MG63 (cell line): ENCODE results near the gene TMCC3. TPM values are rescaled to one million over a fixed set of nuclear protein-coding genes. Genes with fewer than 3 reads are reported as not detected.
"Not testable (repeated sequence)": the region's sequence is repeated elsewhere in the genome, so short reads cannot be mapped to it uniquely, and the experiment has no call there.

Source experiments
- DNase-seq: peaks from one replicate; pipeline ENCODE4 v3.0.0-alpha.2; 2020
- H3K27me3 ChIP-seq: fragments of 250-450 bp; sonication (Bioruptor Pico); 2 replicates; pipeline ENCODE4 v1.5.1; 2020; ENCODE audit warnings: mild to moderate bottlenecking, moderate library complexity
- H3K36me3 ChIP-seq: fragments of 250-450 bp; sonication (Bioruptor Pico); 2 replicates; pipeline ENCODE4 v1.5.1; 2020; ENCODE audit warnings: mild to moderate bottlenecking, moderate library complexity
- H3K4me3 ChIP-seq: fragments of 250-450 bp; sonication (Bioruptor Pico); 2 replicates; pipeline ENCODE4 v1.5.1; 2020; ENCODE audit warnings: mild to moderate bottlenecking, moderate library complexity
- H3K9me3 ChIP-seq: fragments of 250-450 bp; sonication (Bioruptor Pico); 2 replicates; pipeline ENCODE4 v1.5.1; 2020; ENCODE audit warnings: mild to moderate bottlenecking, moderate library complexity
- total RNA-seq: library from RNA; depleted of rRNA; stranded (reverse); fragments of >200 nt; shearing (Covaris generic); gene quantifications from 2 replicates; pipeline ENCODE4 v1.2.3, GENCODE V29; 2014; ENCODE audit warnings: low replicate concordance

The TMCC3 gene
- total RNA-seq, 1 experiment from 2014 or later = not detected

DNA sequence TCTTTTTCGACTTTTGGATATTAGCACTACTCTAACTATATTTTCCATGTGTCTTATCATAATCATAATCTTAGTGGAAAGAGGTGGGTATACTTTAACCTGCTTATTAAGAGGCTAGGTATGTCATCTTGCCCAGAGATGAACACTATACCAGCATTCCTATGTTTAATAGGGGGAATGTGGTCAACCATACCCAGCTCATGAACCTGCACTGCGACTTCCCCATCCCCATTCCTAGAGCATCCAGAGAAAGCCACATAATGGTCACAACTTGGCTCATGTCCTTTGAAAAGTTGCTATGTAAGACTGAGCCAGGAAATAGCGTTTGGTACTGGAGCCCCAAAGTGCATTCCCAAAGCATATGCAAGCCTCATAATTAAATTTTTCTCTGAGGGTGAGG, 55.2 kb downstream of the TMCC3 start:
- H3K4me3 ChIP-seq = no peak overlapping the region
- DNase-seq = no peak
- no peaks in the 10 kb centered on the region for H3K27me3 ChIP-seq
- no peaks in the 10 kb centered on the region for H3K9me3 ChIP-seq
- H3K36me3 ChIP-seq = no peaks in the 10 kb centered on the region

DNA sequence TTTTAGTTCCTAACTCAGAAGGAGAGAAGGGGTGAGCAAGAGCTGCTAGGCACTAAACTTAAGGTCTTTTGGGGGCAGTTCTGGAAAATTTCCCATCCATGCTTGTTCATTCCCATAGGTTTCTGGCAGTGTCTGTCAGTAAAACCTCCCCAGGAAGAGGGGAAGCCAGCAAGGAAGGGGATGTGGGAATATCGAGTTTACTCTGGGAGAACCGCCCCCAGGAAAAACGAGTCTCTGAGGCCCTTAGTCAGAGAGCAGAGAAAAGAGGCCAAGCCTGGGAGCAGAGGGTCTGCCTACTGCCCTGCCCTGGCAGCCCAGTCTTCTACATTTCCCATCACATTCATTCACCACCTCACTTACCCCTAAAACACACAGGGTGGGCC, 55.9 kb downstream of the TMCC3 start:
- no peak for DNase-seq
- H3K27me3 ChIP-seq = no peaks in the 10 kb centered on the region
- H3K4me3 ChIP-seq = no peak overlapping the region
- no peaks in the 10 kb centered on the region for H3K9me3 ChIP-seq
- no peaks in the 10 kb centered on the region for H3K36me3 ChIP-seq

- no peaks in the 10 kb centered on the region for H3K27me3 ChIP-seq
- no peak overlapping the region for H3K4me3 ChIP-seq
- no peaks in the 10 kb centered on the region for H3K36me3 ChIP-seq
- no peaks in the 10 kb centered on the region for H3K9me3 ChIP-seq
- no peak for DNase-seq
These were observed 56.4 kb downstream of the TMCC3 start for GRCh38 chr12:94593822-94594442.

DNA sequence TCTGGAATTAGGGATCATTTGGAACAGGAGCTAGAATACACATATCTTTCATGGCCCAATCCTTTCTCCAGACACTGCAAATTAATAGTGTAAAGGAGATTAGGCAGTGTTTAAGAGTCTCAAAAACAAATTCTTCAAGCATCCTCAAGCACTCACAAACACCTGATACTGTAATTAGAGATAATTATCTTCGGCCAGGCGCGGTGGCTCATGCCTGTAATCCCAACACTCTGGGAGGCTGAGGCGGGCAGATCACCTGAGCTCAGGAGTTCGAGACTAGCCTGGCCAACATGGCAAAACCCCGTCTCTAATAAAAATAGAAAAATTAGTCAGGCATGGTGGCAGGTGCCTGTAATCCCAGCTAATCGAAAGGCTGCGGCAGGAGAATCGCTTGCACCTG, 57.6 kb downstream of the TMCC3 start:
- not testable (repeated sequence) for DNase-seq, H3K27me3 ChIP-seq, H3K9me3 ChIP-seq, H3K36me3 ChIP-seq, H3K4me3 ChIP-seq

DNA sequence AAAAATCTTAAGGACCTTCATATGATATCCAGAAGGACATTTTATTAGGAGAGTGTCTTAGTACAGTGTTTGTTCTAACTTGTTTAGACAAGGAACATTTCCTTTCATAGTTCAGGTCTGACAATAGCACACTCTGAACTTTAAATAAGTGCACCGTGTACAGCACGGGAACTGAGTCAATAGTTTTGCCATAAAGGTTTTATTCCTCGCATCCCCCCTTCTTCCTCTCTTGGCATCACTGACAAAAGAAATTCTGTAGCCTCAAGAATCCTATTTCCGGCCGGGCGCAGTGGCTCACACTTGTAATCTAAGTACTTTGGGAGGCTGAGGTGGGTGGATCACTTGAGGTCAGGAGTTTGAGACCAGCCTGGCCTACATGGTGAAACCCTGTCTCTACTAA, 58.3 kb downstream of the TMCC3 start:
- H3K9me3 ChIP-seq = no peaks in the 10 kb centered on the region
- H3K27me3 ChIP-seq = no peaks in the 10 kb centered on the region
- no peak overlapping the region for H3K4me3 ChIP-seq
- DNase-seq = no peak
- no peaks in the 10 kb centered on the region for H3K36me3 ChIP-seq

DNA sequence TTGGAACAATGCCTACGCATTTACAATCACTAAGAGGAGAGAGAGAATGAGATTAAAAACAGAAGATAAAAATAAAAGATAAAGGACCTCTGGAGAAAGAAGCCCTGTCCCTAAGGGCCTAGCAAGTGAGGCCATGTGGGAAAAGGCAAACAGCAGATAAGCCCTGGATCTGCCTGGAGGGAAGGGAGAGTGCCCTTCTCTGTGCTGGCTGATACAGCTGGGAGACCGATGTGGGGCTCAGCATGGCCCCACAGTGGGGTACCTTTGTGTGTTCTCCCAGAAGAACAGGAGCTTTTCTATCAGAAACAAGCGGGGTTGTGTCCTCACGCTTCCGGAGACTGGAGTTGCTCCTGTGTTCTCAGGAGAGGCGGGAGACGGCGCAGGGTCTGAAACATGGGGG, 59.9 kb downstream of the TMCC3 start:
- Histone ChIP-seq H3K4me3 (no peak overlapping the region), H3K9me3 (no peaks in the 10 kb centered on the region), H3K27me3 (no peaks in the 10 kb centered on the region), H3K36me3 (no peaks in the 10 kb centered on the region)
- DNase-seq = no peak

- Histone ChIP-seq H3K27me3 (no peaks in the 10 kb centered on the region), H3K9me3 (no peaks in the 10 kb centered on the region)
These were observed 60.8 kb downstream of the TMCC3 start for GRCh38 chr12:94589591-94590001.

GRCh38 chr12:94588346-94588745, 62.0 kb downstream of the TMCC3 start:
- Histone ChIP-seq H3K27me3 (no peaks in the 10 kb centered on the region), H3K36me3 (no peaks in the 10 kb centered on the region), H3K9me3 (no peaks in the 10 kb centered on the region), H3K4me3 (no peak overlapping the region)
- no peak for DNase-seq

More at GRCh38 chr12:94589591-94590001, 60.8 kb downstream of the TMCC3 start:
- H3K4me3 ChIP-seq = no peak overlapping the region
- no peak for DNase-seq
- no peaks in the 10 kb centered on the region for H3K36me3 ChIP-seq

DNA sequence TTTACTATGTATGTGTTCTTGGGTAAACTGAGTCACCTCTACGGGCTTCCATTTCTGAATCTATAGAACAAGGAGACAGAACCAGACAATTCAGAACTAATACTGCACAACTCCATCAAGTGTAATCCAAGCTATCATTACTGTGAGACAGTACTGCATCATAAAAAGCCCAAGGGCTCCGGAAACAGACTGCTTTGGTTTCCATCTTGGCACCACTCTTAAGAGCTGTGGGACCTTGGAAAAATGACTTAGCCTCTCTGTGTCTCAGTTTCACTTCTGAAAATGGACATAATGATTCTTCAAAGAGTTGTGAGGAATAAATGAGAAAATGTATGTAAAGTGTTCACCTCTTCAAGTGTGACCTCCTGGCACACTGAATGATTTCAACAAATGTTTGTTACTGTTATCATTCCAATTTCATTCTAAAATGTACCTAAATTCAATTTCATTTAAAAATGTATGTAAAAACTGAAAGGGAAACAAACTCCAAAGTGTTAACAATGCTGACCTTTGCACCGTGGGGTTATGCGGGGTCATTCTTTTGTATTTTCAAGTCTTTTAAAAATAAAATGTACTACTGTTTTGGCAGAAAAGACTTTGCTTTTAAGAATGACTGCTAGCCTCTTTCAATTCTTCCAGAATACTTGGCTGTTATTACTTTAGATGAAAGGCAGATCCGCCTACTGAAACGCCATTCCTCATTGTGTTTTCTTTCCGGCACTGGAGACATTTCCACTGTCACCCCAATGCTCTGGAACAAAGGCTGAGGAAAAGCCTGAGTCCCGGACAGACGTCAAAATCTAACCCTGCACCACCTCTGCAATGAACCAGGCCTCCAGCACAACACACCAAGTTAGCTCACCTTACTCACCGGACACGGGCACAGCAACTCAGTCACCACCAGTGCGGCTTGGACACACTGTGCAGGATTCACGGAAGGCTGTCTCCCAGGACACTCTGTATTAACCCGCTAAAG, 62.8 kb downstream of the TMCC3 start:
- DNase-seq = no peak
- no peaks in the 10 kb centered on the region for H3K9me3 ChIP-seq
- H3K36me3 ChIP-seq = no peaks in the 10 kb centered on the region
- no peak overlapping the region for H3K4me3 ChIP-seq
- H3K27me3 ChIP-seq = no peaks in the 10 kb centered on the region

GRCh38 chr12:94586589-94587259, 63.6 kb downstream of the TMCC3 start:
- no peak overlapping the region for H3K4me3 ChIP-seq
- no peaks in the 10 kb centered on the region for H3K27me3 ChIP-seq
- no peaks in the 10 kb centered on the region for H3K36me3 ChIP-seq
- no peaks in the 10 kb centered on the region for H3K9me3 ChIP-seq
- no peak for DNase-seq

- Histone ChIP-seq H3K27me3 (no peaks in the 10 kb centered on the region), H3K36me3 (no peaks in the 10 kb centered on the region), H3K9me3 (no peaks in the 10 kb centered on the region), H3K4me3 (no peak overlapping the region)
- no peak for DNase-seq
These were observed 64.7 kb downstream of the TMCC3 start for GRCh38 chr12:94585626-94586025.

DNA sequence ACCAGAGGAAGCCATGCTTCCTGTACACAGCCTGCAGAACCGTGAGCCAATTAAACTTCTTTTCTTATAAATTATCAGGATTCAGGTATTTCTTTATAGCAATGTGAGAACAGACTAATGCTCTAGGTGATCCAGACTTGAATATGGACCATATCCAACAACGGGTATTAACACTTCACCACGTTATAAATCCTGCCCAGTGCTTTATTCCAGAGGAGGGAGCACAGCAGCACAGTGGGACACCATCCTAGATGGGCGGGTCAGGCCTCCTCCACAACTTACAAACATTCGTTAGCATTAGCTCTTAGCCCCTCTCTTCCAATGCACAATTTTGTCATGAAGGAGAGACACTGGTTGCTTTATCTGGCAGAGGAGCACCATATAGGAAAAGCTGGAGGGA, 66.0 kb downstream of the TMCC3 start:
- no peak overlapping the region for H3K4me3 ChIP-seq
- H3K27me3 ChIP-seq = no peaks in the 10 kb centered on the region
- H3K36me3 ChIP-seq = no peaks in the 10 kb centered on the region
- DNase-seq = no peak
- H3K9me3 ChIP-seq = no peaks in the 10 kb centered on the region

DNA sequence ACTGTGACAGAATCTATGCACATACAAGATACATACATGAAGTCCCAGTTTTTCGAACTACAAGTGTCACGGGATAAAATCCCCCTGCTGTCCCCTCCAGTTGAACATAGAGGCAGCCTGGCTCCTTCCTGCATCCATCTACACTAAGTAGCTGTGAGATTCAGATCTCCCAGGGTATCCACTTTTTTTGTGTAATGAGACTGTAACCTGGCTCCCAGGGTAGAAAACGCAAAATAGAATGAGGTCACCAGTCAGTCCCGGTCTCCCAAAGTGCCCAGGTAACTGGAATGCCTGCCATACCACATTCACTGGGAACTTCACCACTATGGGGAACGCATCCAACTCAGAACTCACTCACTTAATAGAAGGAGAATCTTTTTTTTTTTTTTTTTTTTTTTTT, 67.8 kb downstream of the TMCC3 start:
- no peaks in the 10 kb centered on the region for H3K9me3 ChIP-seq

DNA sequence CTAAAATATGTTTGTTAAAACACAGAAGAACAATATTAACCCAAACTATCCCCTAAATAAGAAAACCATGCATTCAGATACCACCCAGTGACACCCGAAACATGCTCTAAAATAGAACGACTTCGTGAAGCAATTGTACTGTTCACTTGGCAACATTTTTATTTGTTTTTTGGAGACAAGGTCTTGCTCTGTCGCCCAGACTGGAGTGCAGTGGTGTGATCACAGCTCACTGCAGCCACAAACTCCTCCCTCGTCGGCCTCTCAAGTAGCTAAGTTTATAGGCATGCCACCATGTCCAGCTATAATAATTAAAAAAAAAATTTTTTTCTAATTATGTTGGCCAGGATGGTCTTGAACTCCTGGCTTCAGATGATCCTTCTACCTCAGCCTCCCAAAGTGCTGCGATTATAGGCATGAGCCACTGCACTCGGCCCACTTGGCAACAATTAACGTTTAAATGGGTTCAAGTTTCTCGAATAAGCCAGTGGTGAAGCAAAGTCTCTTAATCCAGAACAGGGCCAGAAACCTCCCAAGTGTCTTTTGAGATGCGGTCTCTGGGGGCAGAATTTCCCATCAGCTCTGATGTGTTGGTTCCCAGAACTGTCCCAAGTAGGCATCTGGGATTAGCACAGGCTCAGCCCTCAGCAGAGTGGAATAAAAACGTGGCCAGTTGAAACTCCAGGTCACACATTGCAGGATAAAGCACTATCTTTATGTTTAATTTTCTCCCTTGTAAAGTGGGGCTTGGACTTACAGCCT, 74.5 kb downstream of the TMCC3 start:
- H3K27me3 ChIP-seq = no peaks in the 10 kb centered on the region
- DNase-seq = no peak
- H3K4me3 ChIP-seq = no peak overlapping the region
- no peaks in the 10 kb centered on the region for H3K9me3 ChIP-seq
- H3K36me3 ChIP-seq = no peaks in the 10 kb centered on the region

More for the DNA sequence above, 67.8 kb downstream of the TMCC3 start:
- Histone ChIP-seq H3K27me3 (no peaks in the 10 kb centered on the region), H3K4me3 (no peak overlapping the region), H3K36me3 (no peaks in the 10 kb centered on the region)
- DNase-seq = no peak

DNA sequence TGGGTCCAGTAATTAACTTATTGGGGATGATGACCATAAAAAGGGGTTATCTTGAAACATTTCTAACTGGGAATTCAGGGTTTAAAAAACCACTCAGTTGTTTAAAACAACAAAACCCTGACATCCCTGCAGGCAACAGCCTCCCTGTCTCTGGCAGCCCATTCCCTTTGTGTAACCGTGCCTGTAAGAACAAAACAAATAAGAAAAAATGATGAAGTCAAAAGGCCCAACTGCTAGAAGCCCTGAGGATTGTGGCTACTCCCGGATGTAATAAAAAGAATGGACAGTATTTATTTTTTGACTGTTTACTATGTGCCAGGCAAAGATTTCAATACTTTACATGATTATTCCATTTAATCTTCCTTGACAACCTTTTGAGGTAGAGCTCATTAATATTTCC, 75.3 kb downstream of the TMCC3 start:
- no peaks in the 10 kb centered on the region for H3K36me3 ChIP-seq
- no peak overlapping the region for H3K4me3 ChIP-seq
- no peaks in the 10 kb centered on the region for H3K9me3 ChIP-seq
- no peaks in the 10 kb centered on the region for H3K27me3 ChIP-seq
- no peak for DNase-seq

DNA sequence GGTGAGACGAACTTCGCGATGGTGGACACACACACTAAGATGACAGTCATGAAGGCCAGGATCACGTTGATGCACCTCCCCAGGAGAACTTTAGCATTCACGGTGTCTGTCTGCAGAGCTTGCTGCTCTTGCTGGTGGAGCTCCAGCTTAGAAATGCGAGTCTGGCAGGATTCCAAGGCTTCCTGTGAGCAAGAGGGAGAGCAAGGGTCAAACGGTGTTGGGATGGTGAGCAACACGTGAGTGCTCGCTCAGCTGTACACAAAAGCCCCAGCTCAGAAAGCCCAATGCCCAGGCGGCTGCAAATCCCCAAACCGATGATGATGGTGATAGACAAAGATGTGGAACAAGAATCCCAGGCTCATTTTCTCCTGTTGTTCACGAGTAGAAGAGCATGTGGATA, 78.8 kb downstream of the TMCC3 start:
- Histone ChIP-seq H3K4me3 (no peak overlapping the region), H3K36me3 (no peaks in the 10 kb centered on the region)
- DNase-seq = peak; percentile 69

DNA sequence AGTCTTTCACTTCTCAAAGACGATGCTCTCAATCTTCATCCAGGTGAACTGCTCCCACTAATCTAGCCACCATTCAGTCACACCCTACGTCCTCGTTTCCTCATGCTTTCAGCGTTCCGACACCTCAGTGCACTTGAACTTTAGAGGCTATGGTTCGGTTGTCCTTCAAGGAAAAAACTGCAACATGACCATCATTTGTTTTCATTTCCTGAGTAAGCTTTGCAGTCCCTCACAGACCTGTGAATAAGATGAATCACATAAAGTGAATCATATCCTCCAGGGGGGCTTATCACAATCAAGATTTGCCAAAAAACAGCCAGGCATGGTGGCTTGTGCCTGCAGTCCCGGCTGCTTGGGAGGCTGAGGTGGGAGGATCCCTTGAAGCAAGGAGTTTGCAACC, 80.2 kb downstream of the TMCC3 start:
- Histone ChIP-seq H3K4me3 (no peak overlapping the region), H3K27me3 (no peaks in the 10 kb centered on the region), H3K36me3 (no peaks in the 10 kb centered on the region), H3K9me3 (no peaks in the 10 kb centered on the region)
- peak; percentile 24 for DNase-seq

More for the DNA sequence above, 78.8 kb downstream of the TMCC3 start:
- Histone ChIP-seq H3K27me3 (no peaks in the 10 kb centered on the region), H3K9me3 (no peaks in the 10 kb centered on the region)
